Measurements from ENCODE around the gene CYTH3.
"Not testable (repeated sequence)": the region's sequence is repeated elsewhere in the genome, so short reads cannot be mapped to it uniquely, and the experiment has no call there.

The CYTH3 gene

GRCh38 chr7:6193709-6194108, 78.7 kb downstream of the CYTH3 start:
- no peak overlapping the region for H3K27ac ChIP-seq (replicated peaks)
- no peaks in the 10 kb centered on the region for H3K27me3 ChIP-seq (ENCODE audit: insufficient read depth, poor library complexity, severe bottlenecking)
- H3K4me3 ChIP-seq (replicated peaks; ENCODE audit: insufficient read depth, low read length), result no peak overlapping the region
- DNase-seq (ENCODE audit: low read depth in 1 of 2, low spot score in 1 of 2), result no peak
- TF ChIP-seq REST (IDR thresholded peaks at IDR 0.05; ENCODE audit: insufficient replicate concordance, low read depth) (no peak), CTCF (IDR thresholded peaks at IDR 0.05; ENCODE audit: insufficient read depth, low read length) (no peak), GABPA (IDR thresholded peaks at IDR 0.05; ENCODE audit: low read depth) (no peak), POLR2AphosphoS5 (IDR thresholded peaks at IDR 0.05; ENCODE audit: low read depth) (no peak), SPI1 (IDR thresholded peaks at IDR 0.05; ENCODE audit: borderline replicate concordance, low read depth) (no peak)

- H3K27ac ChIP-seq (replicated peaks), result not testable (repeated sequence)
These were observed 81.9 kb downstream of the CYTH3 start for GRCh38 chr7:6190563-6190962.

GRCh38 chr7:6188389-6188788, 84.0 kb downstream of the CYTH3 start:
- Histone ChIP-seq H3K27me3 (ENCODE audit: insufficient read depth, poor library complexity, severe bottlenecking) (no peaks in the 10 kb centered on the region), H3K27ac (replicated peaks) (no peak overlapping the region), H3K4me3 (replicated peaks; ENCODE audit: insufficient read depth, low read length) (no peak overlapping the region)
- DNase-seq (ENCODE audit: low read depth in 1 of 2, low spot score in 1 of 2), result no peak
- no peak for TF ChIP-seq GABPA (IDR thresholded peaks at IDR 0.05; ENCODE audit: low read depth)
- no peak for TF ChIP-seq SPI1 (IDR thresholded peaks at IDR 0.05; ENCODE audit: borderline replicate concordance, low read depth)
- no peak for TF ChIP-seq CTCF (IDR thresholded peaks at IDR 0.05; ENCODE audit: insufficient read depth, low read length)
- no peak for TF ChIP-seq POLR2AphosphoS5 (IDR thresholded peaks at IDR 0.05; ENCODE audit: low read depth)
- peak; percentile 88 for TF ChIP-seq REST (IDR thresholded peaks at IDR 0.05; ENCODE audit: insufficient replicate concordance, low read depth)

More at GRCh38 chr7:6190563-6190962, 81.9 kb downstream of the CYTH3 start:
- H3K27me3 ChIP-seq (ENCODE audit: insufficient read depth, poor library complexity, severe bottlenecking); DNase-seq (ENCODE audit: low read depth in 1 of 2, low spot score in 1 of 2); H3K4me3 ChIP-seq (replicated peaks; ENCODE audit: insufficient read depth, low read length): not testable (repeated sequence)

GRCh38 chr7:6186577-6186976, 85.8 kb downstream of the CYTH3 start:
- no peak for TF ChIP-seq SPI1 (IDR thresholded peaks at IDR 0.05; ENCODE audit: borderline replicate concordance, low read depth)
- no peak for TF ChIP-seq POLR2AphosphoS5 (IDR thresholded peaks at IDR 0.05; ENCODE audit: low read depth)
- TF ChIP-seq REST (IDR thresholded peaks at IDR 0.05; ENCODE audit: insufficient replicate concordance, low read depth), result no peak
- TF ChIP-seq CTCF (IDR thresholded peaks at IDR 0.05; ENCODE audit: insufficient read depth, low read length), result no peak
- no peak for TF ChIP-seq GABPA (IDR thresholded peaks at IDR 0.05; ENCODE audit: low read depth)
- Histone ChIP-seq H3K4me3 (replicated peaks; ENCODE audit: insufficient read depth, low read length) (no peak overlapping the region), H3K27ac (replicated peaks) (no peak overlapping the region)

More at GRCh38 chr7:6186577-6186976, 85.8 kb downstream of the CYTH3 start:
- no peaks in the 10 kb centered on the region for H3K27me3 ChIP-seq (ENCODE audit: insufficient read depth, poor library complexity, severe bottlenecking)
- no peak for DNase-seq (ENCODE audit: low read depth in 1 of 2, low spot score in 1 of 2)

Measured in HL-60 (cell line).